Ishikawa (cell line): ENCODE data around the gene GNAI1.

Source experiments
- CEBPB ChIP-seq: IDR thresholded peaks from 2 replicates; pipeline ENCODE4 v1.6.1; 2012
- CREB1 ChIP-seq: IDR thresholded peaks from 2 replicates; pipeline ENCODE4 v1.6.1; 2012; ENCODE audit warnings: low read depth
- EGR1 ChIP-seq: IDR thresholded peaks from 2 replicates; pipeline ENCODE4 v1.6.1; 2012
- EP300 ChIP-seq: IDR thresholded peaks from 2 replicates; pipeline ENCODE4 v1.6.1; 2012; ENCODE audit warnings: borderline replicate concordance
- FOXM1 ChIP-seq: IDR thresholded peaks from 2 replicates; pipeline ENCODE4 v1.6.1; 2012; ENCODE audit warnings: low read depth, borderline replicate concordance
- MAX ChIP-seq: IDR thresholded peaks from 2 replicates; pipeline ENCODE4 v1.6.1; 2012
- NFIC ChIP-seq: IDR thresholded peaks from 2 replicates; pipeline ENCODE4 v1.6.1; 2012
- RAD21 ChIP-seq: IDR thresholded peaks from 2 replicates; pipeline ENCODE4 v1.6.1; 2012; ENCODE audit warnings: low read depth
- REST ChIP-seq: IDR thresholded peaks from 2 replicates; pipeline ENCODE4 v1.6.1; 2012; ENCODE audit warnings: low read depth, mild to moderate bottlenecking
- TAF1 ChIP-seq: IDR thresholded peaks from 2 replicates; pipeline ENCODE4 v1.6.1; 2012; ENCODE audit warnings: low read depth, mild to moderate bottlenecking
- TCF12 ChIP-seq: IDR thresholded peaks from 2 replicates; pipeline ENCODE4 v1.6.1; 2012; ENCODE audit warnings: low read depth
- TEAD4 ChIP-seq: IDR thresholded peaks from 2 replicates; pipeline ENCODE4 v1.6.1; 2012
- USF1 ChIP-seq: IDR thresholded peaks from 2 replicates; pipeline ENCODE4 v1.6.1; 2012
- YY1 ChIP-seq: IDR thresholded peaks from 2 replicates; pipeline ENCODE4 v1.6.1; 2012; ENCODE audit warnings: low read depth
- ZBTB7A ChIP-seq: IDR thresholded peaks from 2 replicates; pipeline ENCODE4 v1.6.1; 2012; ENCODE audit warnings: low read depth

The GNAI1 gene

GRCh38 chr7:80249184-80249583 lies 114.6 kb downstream of the GNAI1 start:
- TF ChIP-seq TAF1: no peak
- TF ChIP-seq YY1: no peak
- no peak for TF ChIP-seq RAD21
- TF ChIP-seq REST: no peak
- TF ChIP-seq FOXM1: no peak
- TF ChIP-seq EGR1: no peak
- no peak for TF ChIP-seq CREB1
- no peak for TF ChIP-seq EP300
- no peak for TF ChIP-seq TCF12
- TF ChIP-seq TEAD4: no peak
- TF ChIP-seq CEBPB: no peak
- no peak for TF ChIP-seq MAX
- TF ChIP-seq ZBTB7A: no peak
- TF ChIP-seq NFIC: no peak
- TF ChIP-seq USF1: no peak

- TF ChIP-seq FOXM1: no peak
- no peak for TF ChIP-seq TAF1
- no peak for TF ChIP-seq CREB1
- TF ChIP-seq MAX: no peak
- no peak for TF ChIP-seq YY1
These were observed 115.1 kb downstream of the GNAI1 start for GRCh38 chr7:80249619-80250295.

- TF ChIP-seq EGR1 (no peak), CEBPB (no peak), USF1 (no peak), RAD21 (no peak), NFIC (no peak), FOXM1 (no peak), TEAD4 (no peak), EP300 (no peak), CREB1 (no peak), TAF1 (no peak), MAX (no peak)
These were observed 118.6 kb downstream of the GNAI1 start for GRCh38 chr7:80253237-80253636.

- TF ChIP-seq YY1 (no peak), MAX (no peak), EGR1 (no peak), TEAD4 (no peak), CEBPB (no peak), REST (no peak), FOXM1 (no peak), NFIC (no peak)
These were observed 119.0 kb downstream of the GNAI1 start for GRCh38 chr7:80253653-80254052.

- TF ChIP-seq FOXM1 (no peak), CREB1 (no peak), TAF1 (no peak), RAD21 (no peak), REST (no peak), ZBTB7A (no peak), EGR1 (no peak), TEAD4 (no peak), USF1 (no peak), NFIC (no peak), YY1 (no peak), CEBPB (no peak), EP300 (no peak), MAX (no peak), TCF12 (no peak)
These were observed 121.0 kb downstream of the GNAI1 start for GRCh38 chr7:80255656-80256055.
